H9 (cell line): ENCODE measurements around the gene USP53. TPM values are rescaled to one million over a fixed set of nuclear protein-coding genes. Genes with fewer than 3 reads are reported as not detected.

ENCODE experiments used
- DNase-seq: peaks from one replicate; pipeline ENCODE4 v3.0.0-alpha.2; 2017
- H2AFZ ChIP-seq: one replicate; pipeline ENCODE4 v1.6.1; 2013; ENCODE audit warnings: mild to moderate bottlenecking, low read length, control low read depth, moderate library complexity
- H2AK5ac ChIP-seq: 2 replicates; pipeline ENCODE4 v1.6.1; 2013; ENCODE audit warnings: low read length, control low read depth, mixed read lengths; ENCODE audit not compliant: insufficient read length
- H2BK120ac ChIP-seq: one replicate; pipeline ENCODE4 v1.6.1; 2013; ENCODE audit warnings: low read depth, mild to moderate bottlenecking, low read length, control low read depth, inconsistent platforms; ENCODE audit not compliant: poor library complexity, severe bottlenecking
- H2BK12ac ChIP-seq: 2 replicates; pipeline ENCODE4 v1.6.1; 2013; ENCODE audit warnings: low read length, control low read depth, mixed read lengths, low read depth; ENCODE audit not compliant: insufficient read length
- H2BK15ac ChIP-seq: 2 replicates; pipeline ENCODE4 v1.6.1; 2013; ENCODE audit warnings: low read depth, low read length, control low read depth
- H2BK20ac ChIP-seq: one replicate; pipeline ENCODE4 v1.6.1; 2013; ENCODE audit warnings: low read depth, mild to moderate bottlenecking, low read length, control low read depth, inconsistent platforms; ENCODE audit not compliant: poor library complexity, severe bottlenecking
- H2BK5ac ChIP-seq: 2 replicates; pipeline ENCODE4 v1.6.1; 2013; ENCODE audit warnings: low read length, control low read depth, mixed read lengths; ENCODE audit not compliant: insufficient read length
- H3K14ac ChIP-seq: 2 replicates; pipeline ENCODE4 v1.6.1; 2013; ENCODE audit warnings: low read length, control low read depth; ENCODE audit not compliant: insufficient read depth
- H3K18ac ChIP-seq: 2 replicates; pipeline ENCODE4 v1.6.1; 2013; ENCODE audit warnings: low read depth, mild to moderate bottlenecking, mixed read lengths, low read length, control low read depth; ENCODE audit not compliant: insufficient read length
- H3K23ac ChIP-seq: 2 replicates; pipeline ENCODE4 v1.6.1; 2013; ENCODE audit warnings: low read length, control low read depth, mixed read lengths, low read depth; ENCODE audit not compliant: insufficient read length
- H3K23me2 ChIP-seq: 2 replicates; pipeline ENCODE4 v1.6.1; 2013; ENCODE audit warnings: low read depth, mild to moderate bottlenecking, mixed read lengths, low read length, control low read depth; ENCODE audit not compliant: insufficient read length, poor library complexity, severe bottlenecking
- H3K27ac ChIP-seq: 2 replicates; pipeline ENCODE4 v1.5.1; 2013; ENCODE audit warnings: low read length, control low read depth, mixed read lengths, low read depth; ENCODE audit not compliant: insufficient read length
- H3K27me3 ChIP-seq: 2 replicates; pipeline ENCODE4 v1.6.1; 2013; ENCODE audit warnings: low read length, control low read depth, inconsistent platforms; ENCODE audit not compliant: insufficient read depth
- H3K4ac ChIP-seq: 2 replicates; pipeline ENCODE4 v1.6.1; 2013; ENCODE audit warnings: low read depth, mild to moderate bottlenecking, control low read depth, inconsistent platforms, low read length, moderate library complexity
- H3K4me1 ChIP-seq: 2 replicates; pipeline ENCODE4 v1.6.1; 2013; ENCODE audit warnings: low read length, control low read depth, inconsistent platforms; ENCODE audit not compliant: insufficient read depth
- H3K4me2 ChIP-seq: 2 replicates; pipeline ENCODE4 v1.6.1; 2013; ENCODE audit warnings: low read length, control low read depth, mixed read lengths; ENCODE audit not compliant: insufficient read length, insufficient read depth
- H3K56ac ChIP-seq: 2 replicates; pipeline ENCODE4 v1.6.1; 2013; ENCODE audit warnings: low read depth, mild to moderate bottlenecking, mixed read lengths, low read length, control low read depth; ENCODE audit not compliant: insufficient read length
- H3K79me1 ChIP-seq: 2 replicates; pipeline ENCODE4 v1.6.1; 2013; ENCODE audit warnings: low read depth, mild to moderate bottlenecking, moderate library complexity, low read length, control low read depth, inconsistent platforms; ENCODE audit not compliant: insufficient read depth, poor library complexity, severe bottlenecking
- H3K79me2 ChIP-seq: 2 replicates; pipeline ENCODE4 v1.6.1; 2013; ENCODE audit warnings: low read length, control low read depth, inconsistent platforms; ENCODE audit not compliant: insufficient read depth
- H3K9ac ChIP-seq: 2 replicates; pipeline ENCODE4 v1.6.1; 2013; ENCODE audit warnings: low read length, control low read depth, mixed read lengths; ENCODE audit not compliant: insufficient read length; ENCODE audit errors: extremely low read depth
- H3K9me3 ChIP-seq: one replicate; pipeline ENCODE4 v1.6.1; 2013; ENCODE audit warnings: low read depth, low read length, inconsistent platforms; ENCODE audit not compliant: control insufficient read depth
- H3T11ph ChIP-seq: one replicate; pipeline ENCODE4 v1.6.1; 2013; ENCODE audit warnings: mild to moderate bottlenecking, low read length, control low read depth, inconsistent platforms
- H4K20me1 ChIP-seq: one replicate; pipeline ENCODE4 v1.6.1; 2013; ENCODE audit not compliant: control insufficient read depth, insufficient read length, insufficient read depth
- H4K5ac ChIP-seq: 2 replicates; pipeline ENCODE4 v1.6.1; 2013; ENCODE audit warnings: low read depth, mild to moderate bottlenecking, mixed read lengths, low read length, control low read depth; ENCODE audit not compliant: insufficient read length
- H4K8ac ChIP-seq: replicated peaks from 2 replicates; pipeline ENCODE4 v1.6.1; 2013; ENCODE audit warnings: low read length, control low read depth, mixed read lengths, low read depth; ENCODE audit not compliant: insufficient read length
- H4K91ac ChIP-seq: 2 replicates; pipeline ENCODE4 v1.6.1; 2013; ENCODE audit warnings: low read depth, mild to moderate bottlenecking, moderate library complexity, mixed read lengths, low read length, control low read depth; ENCODE audit not compliant: insufficient read length
- H3K27ac Mint-ChIP-seq, 3 experiments: 2 replicates in 2 of 3; 3 replicates in 1 of 3; pipeline ENCODE4 v1.8.0; 2020 to 2021; ENCODE audit warnings: mixed read lengths in 3 of 3, mild to moderate bottlenecking in 1 of 3, moderate library complexity in 1 of 3
- H3K27me3 Mint-ChIP-seq: 2 replicates; pipeline ENCODE4 v1.8.0; 2021; ENCODE audit warnings: low read depth, mild to moderate bottlenecking, moderate library complexity, mixed read lengths
- H3K36me3 Mint-ChIP-seq, 3 experiments: 2 replicates in 2 of 3; 3 replicates in 1 of 3; pipeline ENCODE4 v1.8.0; 2020 to 2021; ENCODE audit warnings: low read depth in 3 of 3, mixed read lengths in 3 of 3; ENCODE audit not compliant: insufficient read depth in 1 of 3
- H3K4me1 Mint-ChIP-seq, 2 experiments: 2 replicates each; pipeline ENCODE4 v1.8.0; 2020; ENCODE audit warnings: mixed read lengths in 2 of 2
- H3K4me3 Mint-ChIP-seq, 2 experiments: 2 replicates in 1 of 2; 3 replicates in 1 of 2; pipeline ENCODE4 v1.8.0; 2020 to 2021; ENCODE audit warnings: mild to moderate bottlenecking in 2 of 2, mixed read lengths in 2 of 2, moderate library complexity in 1 of 2
- H3K9me3 Mint-ChIP-seq, 2 experiments: 2 replicates in 1 of 2; 3 replicates in 1 of 2; pipeline ENCODE4 v1.8.0; 2020; ENCODE audit warnings: mild to moderate bottlenecking in 2 of 2, mixed read lengths in 2 of 2, moderate library complexity in 1 of 2
- WGBS: extraction: QIAGEN DNeasy Blood & Tissue Kit; methylation state at CpG from one replicate; pipeline ENCODE4 v1.1.7; 2013; ENCODE audit warnings: missing lambda C conversion rate, low lambda C conversion rate, mixed read lengths; ENCODE audit not compliant: insufficient read length; ENCODE audit errors: extremely low coverage; 5-methylcytosine and 5-hydroxymethylcytosine counted together
- total RNA-seq: library from RNA; stranded (reverse); gene quantifications from 2 replicates; pipeline ENCODE4 v1.2.1, GENCODE V29; 2021
- TF ChIP-seq, protein P1 (sequence below): fragments of 200-600 bp; sonication (generic); conservative IDR thresholded peaks from 3 replicates; pipeline ENCODE4 v1.8.0; 2021; ENCODE audit warnings: antibody characterized with exemption, mild to moderate bottlenecking

Gene USP53
- total RNA-seq, 1 experiment from 2014 or later = 18.4 TPM

GRCh38 chr4:119233750-119234149 lies 21.2 kb downstream of the USP53 start:
- H3K27ac Mint-ChIP-seq = peak overlapping the region in 2 of 3 experiments; percentile 32 to 81; a peak in 3 of 7 replicates
- no peak overlapping the region for H3T11ph ChIP-seq
- no peak overlapping the region for H3K23ac ChIP-seq
- H4K20me1 ChIP-seq = no peaks in the 10 kb centered on the region
- no peaks in the 10 kb centered on the region for H3K9me3 ChIP-seq
- no peak overlapping the region for H2BK12ac ChIP-seq
- H3K9ac ChIP-seq = no peak overlapping the region
- H3K4me1 Mint-ChIP-seq = peaks cover 7 to 13% of the 10 kb centered on the region in 2 experiments
- no peaks in the 10 kb centered on the region for H3K9me3 Mint-ChIP-seq
- no peak overlapping the region for H2BK120ac ChIP-seq
- no peaks in the 10 kb centered on the region for H3K79me1 ChIP-seq
- no peaks in the 10 kb centered on the region for H3K27me3 Mint-ChIP-seq
- no peak overlapping the region for H3K27ac ChIP-seq
- TF ChIP-seq, protein P1, sequence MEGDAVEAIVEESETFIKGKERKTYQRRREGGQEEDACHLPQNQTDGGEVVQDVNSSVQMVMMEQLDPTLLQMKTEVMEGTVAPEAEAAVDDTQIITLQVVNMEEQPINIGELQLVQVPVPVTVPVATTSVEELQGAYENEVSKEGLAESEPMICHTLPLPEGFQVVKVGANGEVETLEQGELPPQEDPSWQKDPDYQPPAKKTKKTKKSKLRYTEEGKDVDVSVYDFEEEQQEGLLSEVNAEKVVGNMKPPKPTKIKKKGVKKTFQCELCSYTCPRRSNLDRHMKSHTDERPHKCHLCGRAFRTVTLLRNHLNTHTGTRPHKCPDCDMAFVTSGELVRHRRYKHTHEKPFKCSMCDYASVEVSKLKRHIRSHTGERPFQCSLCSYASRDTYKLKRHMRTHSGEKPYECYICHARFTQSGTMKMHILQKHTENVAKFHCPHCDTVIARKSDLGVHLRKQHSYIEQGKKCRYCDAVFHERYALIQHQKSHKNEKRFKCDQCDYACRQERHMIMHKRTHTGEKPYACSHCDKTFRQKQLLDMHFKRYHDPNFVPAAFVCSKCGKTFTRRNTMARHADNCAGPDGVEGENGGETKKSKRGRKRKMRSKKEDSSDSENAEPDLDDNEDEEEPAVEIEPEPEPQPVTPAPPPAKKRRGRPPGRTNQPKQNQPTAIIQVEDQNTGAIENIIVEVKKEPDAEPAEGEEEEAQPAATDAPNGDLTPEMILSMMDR = no peak
- 0 out of 2 replicates have a peak, but pooled peaks cover 1% of the 10 kb centered on the region for H3K4me1 ChIP-seq
- H3K4me3 Mint-ChIP-seq = no peak overlapping the region
- peaks cover 3 to 13% (median 3%) of the 10 kb centered on the region in 3 experiments; a peak in 4 of 7 replicates for H3K36me3 Mint-ChIP-seq
- no peak overlapping the region for H3K4ac ChIP-seq
- H3K4me2 ChIP-seq = no peak overlapping the region
- no peak overlapping the region for H2AK5ac ChIP-seq
- DNase-seq = no peak
- H2BK15ac ChIP-seq = no peak overlapping the region
- no peaks in the 10 kb centered on the region for H3K23me2 ChIP-seq
- H3K18ac ChIP-seq = no peak overlapping the region
- no peak overlapping the region for H4K91ac ChIP-seq
- H2AFZ ChIP-seq = no peak overlapping the region
- H3K79me2 ChIP-seq = no peaks in the 10 kb centered on the region
- no peak overlapping the region for H2BK5ac ChIP-seq
- WGBS = no CpG with 5 or more reads among the region's 3 CpGs
- no peak overlapping the region for H3K56ac ChIP-seq
- H4K8ac ChIP-seq = no peak overlapping the region
- H3K27me3 ChIP-seq = no peaks in the 10 kb centered on the region
- no peak overlapping the region for H4K5ac ChIP-seq
- H2BK20ac ChIP-seq = no peak overlapping the region
- no peak overlapping the region for H3K14ac ChIP-seq
